Amygdala (tissue), 56 donors: ENCODE results near the gene LRRC40.
"Not testable (repeated sequence)": the region's sequence is repeated elsewhere in the genome, so short reads cannot be mapped to it uniquely, and the experiment has no call there.

Experiments used
- DNase-seq, 56 donors: peaks; one replicate each; lab custom pipeline; 2025; lab: John Stamatoyannopoulos, UW

The LRRC40 gene

DNA sequence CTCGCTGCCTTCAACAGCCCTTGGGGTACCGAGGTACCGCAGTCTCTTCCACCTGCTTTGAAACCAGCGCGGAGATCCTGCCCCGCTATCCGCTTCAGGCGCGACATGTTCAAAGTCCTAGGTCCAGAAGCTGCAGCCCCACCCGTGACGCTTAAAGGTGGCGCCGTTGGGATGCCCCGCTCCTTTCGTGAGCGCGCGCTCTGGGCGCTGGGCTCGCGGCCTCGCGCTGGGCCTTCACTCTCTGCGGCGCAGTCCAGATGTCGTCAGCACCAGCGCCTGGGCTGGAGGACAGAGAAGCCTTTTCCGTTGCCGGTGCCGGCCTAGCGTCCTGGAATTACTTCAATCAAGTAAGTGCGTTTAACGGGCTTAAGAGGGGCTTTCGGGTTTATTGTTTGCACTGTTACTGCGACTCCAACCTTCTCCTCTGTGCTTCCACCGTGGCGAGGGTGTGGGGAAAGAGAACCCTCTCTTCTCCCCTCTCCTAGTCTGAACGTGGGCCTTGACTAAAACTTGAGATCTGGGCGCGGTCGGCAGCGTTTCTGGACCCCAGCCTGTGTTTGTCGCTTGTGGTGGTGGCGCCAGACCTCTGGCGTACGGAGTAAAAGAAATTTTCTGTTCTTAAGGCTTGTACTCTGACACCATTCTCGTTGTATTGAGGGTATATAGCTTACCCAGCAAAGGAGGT, at the start of gene LRRC40:
Gene LRRC40, minus strand, starts transcription at position 146 of the 685 bp plus-strand sequence. Its CDS starts 39 bp downstream, at position 107.
- peak; percentile 57 to 98 (median 91) for DNase-seq

DNA sequence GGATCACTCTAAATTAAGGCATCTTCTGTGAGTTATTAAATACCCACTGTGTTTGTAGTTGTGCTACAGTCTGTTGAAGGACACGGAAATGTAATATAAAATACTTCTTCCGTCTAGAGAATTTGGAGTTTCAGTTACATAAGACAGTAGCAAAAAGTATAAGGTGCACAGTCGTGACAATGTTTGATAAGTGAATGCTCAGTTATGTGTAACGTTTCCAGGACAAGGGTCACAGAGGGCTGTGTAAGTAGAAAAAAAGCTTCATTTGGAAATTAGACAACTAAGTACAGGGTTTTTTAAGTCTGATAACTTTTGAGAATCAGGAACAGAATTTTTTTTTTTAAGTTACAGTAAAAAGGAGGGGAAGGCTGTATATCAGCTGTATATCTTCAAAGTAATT, 43.4 kb upstream of the LRRC40 start:
- no peak for DNase-seq

DNA sequence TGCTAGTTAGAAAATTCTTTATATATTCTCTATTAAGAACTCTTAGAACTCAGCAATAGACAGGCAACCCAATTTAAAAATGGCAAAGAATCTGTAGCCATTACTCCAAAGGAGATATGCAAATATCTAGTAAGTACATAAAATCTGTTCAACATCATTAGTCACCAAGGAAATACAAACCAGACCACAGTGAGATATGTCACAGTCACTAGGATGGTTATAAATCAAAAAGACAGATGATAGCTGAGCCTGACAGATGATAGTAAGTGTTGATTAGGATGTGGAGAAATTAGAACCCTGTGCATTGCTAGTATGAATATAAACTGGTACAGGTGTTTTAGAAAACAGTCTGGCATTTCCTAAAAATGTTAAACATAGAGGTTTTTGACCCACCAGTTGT, 42.4 kb upstream of the LRRC40 start:
- no peak for DNase-seq

DNA sequence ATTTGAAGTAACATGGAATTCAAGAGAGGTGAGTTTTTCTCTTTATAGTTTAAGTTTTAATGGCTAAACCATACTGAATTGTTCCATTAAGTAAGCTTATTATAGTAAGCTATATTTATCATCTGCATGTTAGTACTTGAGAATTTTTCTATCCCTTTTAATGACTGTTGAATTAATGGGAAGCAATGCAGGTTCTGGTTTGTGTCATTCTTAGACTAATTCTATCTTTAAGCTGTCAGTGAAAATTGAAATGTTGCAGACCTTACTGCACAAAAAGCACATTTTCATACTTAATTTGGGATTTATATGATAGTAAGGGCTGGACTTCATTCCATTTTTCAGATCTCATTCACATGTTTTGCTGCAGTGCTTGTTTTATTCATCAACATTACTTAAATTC, 41.7 kb upstream of the LRRC40 start:
- DNase-seq: no peak

DNA sequence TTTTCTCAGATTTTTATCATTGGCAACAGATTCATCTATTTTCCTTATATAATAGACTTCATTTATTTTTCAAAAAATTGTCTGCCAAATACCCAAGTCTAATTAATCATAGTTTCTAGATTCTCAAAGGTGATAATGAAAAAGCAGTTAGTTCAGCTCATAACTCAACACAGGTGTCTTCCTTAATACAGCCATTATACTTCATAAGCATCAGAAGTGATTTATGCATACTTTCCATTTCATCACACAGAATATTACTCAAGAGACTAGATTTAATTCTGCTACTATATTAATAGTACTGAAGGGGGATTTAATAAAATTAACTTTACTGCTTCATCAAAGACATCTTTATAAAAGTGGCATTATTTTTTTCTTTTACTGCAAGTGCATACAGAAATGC, 34.6 kb upstream of the LRRC40 start:
- no peak for DNase-seq

DNA sequence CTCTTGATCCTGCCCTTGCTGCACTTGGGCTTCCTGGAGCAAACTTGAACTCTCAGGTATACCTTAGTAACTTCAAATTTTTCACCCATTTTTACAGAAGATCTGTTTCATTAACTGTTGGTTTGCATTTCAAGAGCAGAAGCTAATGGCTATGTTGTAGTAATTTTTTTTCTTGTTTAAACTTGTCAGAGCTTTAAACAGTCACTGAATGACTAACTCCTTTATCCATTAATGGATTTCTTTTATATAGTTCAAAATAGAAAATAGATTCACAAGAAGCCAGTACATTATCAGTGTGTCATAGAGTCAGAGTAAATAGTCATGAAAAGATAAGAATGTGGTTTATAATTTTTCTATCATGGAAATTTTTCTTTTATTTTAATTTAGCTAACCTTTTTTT, 29.4 kb upstream of the LRRC40 start:
- DNase-seq: no peak

DNA sequence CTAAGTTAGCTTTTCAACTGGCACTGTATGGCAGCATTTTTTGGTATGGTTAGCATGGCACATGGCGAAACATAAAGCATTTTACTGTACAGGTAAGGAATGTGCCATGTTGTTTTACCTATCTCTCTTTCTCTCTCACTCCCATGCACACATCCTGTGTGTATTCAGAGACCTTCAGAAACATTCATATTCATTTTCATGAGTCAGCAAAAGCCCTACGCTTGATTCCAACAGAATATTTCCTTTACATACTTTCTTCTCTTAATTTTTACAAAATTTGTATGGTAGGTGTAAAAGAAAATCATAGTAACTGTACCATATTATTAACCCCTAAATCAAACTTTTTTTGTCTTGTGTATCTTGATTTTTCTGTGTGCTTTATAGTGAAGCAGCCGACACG, 26.1 kb upstream of the LRRC40 start:
- no peak for DNase-seq

DNA sequence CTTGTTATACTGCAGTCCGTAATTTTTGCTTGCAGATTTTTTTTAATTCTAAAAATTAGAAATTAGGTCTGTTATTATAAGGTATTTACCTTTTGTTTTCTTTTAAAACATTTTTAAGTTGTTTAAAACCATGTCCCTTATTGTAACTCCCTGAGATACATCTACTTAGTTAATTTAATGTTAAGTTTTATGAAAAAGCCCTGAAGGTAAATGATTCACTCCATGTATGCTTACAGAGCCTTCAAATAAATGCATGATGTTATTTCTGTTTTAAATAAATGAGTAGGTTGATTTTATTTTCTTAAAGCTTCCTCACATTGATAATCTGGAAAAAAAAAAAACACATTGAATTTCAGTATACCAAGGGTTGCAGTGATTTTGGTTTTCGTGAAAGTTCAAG, 23.3 kb upstream of the LRRC40 start:
- no peak for DNase-seq

DNA sequence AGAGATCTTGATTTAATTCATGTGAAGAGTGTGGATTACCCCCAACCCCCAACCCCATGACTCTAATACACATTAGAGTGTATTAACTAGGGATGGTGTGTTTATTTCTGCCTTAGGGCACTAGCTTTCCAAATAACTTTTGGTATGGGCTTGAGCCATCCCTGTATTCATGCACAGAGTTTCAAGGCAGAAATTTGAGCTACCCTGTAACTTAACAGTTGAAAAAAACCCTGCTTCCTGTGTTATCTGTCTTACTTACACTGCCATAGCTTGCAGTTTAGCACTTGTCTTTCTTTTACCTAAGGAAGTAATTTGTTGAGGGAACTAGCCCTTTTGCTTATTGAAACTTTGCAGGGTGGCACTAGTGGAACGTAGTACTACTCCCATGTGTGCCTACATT, 22.1 kb upstream of the LRRC40 start:
- DNase-seq: no peak

DNA sequence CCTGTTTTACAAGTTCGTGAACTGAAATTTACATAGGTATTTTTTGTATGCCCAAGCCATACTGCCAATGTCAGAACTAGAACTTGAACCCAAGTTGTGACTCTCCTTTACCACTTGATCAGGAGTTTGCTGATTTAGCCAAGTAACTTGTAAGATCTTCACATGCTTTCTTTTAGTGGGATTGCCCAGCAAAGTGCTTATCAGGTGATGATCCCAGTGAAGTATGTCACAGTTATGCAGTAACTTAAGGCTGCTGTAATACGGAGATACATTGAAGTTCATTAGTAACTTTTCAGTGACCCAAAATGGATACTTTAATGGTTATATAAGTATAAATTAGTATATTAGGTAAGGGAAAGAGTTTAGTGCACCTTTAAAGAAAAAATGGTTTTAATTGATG, 19.6 kb upstream of the LRRC40 start:
- DNase-seq: no peak

DNA sequence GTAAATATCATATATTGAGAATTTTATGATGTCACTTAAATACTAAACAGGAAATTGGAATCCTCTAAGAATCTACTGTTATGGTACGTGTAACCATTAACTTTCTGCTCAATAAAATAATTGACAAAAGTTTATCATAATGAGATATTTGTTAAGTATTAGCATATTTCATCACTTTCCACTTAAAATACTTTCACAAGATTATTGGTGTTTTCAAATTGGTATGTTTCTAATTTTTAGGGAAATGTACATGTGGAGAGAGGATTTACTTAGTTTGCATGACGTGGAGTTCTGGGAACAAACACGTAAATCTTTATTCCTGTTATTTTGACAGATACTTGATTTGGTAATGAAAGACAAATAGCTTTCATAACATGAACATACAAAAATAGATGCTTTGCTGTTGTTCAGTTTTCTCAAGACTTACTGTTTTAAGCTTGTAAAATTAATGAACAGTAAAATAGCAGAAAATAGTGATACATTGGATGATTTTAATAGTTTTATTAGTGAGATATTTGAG, 17.4 kb upstream of the LRRC40 start:
- no peak for DNase-seq

DNA sequence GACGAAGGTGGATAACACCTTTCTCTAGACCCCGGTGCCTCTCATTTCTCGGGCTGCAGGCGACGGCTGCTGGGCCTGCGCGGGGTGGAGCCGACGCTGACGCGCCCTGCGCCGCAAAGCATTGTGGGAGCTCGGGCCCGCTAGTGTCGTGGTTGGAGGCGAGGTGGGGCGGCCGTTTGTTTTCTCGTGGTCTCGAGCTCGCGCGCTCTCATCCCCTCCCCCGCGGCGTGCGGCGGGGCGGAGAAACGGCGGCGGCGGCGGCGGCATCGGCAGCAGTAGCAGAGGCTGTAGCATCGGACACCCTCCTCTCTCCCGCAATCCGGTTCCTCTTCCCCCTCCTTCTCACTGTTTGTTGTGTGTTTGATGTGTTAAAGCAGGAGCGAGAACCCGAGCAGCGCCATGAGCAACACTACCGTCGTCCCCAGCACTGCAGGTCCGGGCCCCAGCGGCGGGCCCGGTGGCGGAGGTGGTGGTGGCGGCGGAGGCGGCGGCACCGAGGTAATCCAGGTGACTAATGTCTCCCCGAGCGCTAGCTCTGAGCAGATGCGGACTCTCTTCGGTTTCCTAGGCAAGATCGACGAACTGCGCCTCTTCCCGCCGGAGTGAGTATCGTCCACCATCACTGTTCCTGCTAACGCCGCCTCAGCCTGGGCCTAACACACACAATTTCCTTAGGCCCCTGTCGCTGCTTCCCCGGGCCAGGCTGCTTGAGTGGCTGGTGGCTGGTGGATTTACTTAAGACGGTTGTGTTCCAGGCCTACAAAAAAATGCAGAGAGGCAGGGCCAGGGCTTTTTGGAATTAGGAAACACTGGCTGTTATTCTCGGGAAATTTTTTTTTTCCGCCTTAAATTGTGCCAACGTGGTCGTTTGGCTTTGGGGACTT, 16.1 kb upstream of the LRRC40 start, which contains the start of gene SRSF11:
Gene SRSF11, plus strand, starts transcription at position 143 of the 884 bp plus-strand sequence. Its CDS starts 257 bp downstream, at position 400.
- DNase-seq: peak; percentile 56 to 97 (median 90)

DNA sequence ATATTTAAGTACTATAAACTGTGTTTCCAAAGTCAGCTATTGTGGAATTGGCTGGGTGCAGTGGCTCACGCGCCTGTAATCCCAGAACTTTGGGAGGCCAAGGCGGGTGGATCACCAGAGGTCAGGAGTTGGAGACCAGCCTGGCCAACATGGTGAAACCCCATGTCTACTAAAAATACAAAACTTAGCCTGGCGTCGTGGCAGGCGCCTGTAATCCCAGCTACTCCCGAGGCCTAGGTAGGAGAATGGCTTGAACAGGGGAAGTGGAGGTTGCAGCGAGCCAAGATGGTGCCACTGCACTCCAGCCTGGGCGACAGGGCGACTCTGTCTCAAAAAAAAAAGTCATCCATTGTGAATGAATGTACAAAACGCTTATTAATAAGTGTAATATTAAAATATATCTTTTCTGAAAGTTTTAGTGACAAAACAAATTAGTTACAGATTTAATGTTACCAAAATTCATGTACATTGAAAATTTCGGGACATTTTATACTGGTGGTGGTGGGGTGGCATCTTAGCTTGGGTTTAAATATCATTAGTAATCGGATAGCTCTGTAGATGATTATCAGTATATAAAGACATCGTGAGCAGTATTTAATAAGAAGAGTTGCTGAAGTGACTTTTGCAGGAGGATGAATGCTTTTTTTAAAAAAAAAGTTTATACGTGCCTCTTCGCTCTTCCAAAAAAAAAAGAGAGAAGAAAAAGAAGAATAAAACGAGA, 15.3 kb upstream of the LRRC40 start:
- DNase-seq: peak in 1 of 56 donors; percentile 3

DNA sequence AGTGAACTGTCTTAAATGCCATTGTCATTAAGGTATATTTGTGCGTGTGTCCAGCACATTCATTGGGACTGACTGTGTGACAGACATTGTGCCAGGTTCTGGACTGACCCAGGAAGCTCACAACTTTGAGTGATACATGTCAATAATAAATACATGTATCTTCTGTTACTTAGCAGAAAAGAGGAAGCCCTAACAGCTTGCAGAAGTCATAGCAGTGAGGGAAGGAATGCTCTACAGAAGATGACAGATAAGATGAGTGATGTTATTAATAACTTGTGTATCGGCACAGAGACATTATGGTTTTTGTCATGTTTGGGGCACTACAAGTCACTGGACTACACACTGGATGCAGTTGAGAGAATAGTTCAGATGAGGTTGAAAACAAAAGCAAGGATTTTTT, 14.6 kb upstream of the LRRC40 start:
- no peak for DNase-seq

DNA sequence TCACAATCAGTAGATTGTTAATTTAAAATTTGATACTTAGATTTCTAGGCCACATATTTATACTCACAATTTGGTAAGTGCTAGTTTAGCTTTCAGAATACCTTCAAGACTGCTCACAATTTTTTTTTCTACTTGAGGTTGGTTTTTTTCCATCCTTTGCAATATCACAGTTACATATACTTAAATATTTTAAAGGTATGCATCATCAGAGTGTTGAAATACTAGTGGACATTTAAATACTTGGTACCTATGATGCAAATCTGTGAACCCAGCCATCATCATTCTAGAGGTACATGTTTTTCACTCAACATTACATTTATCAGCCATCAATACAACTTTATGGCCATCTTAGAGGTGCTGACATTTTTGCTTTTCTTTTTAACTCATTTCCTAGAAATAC, 6.2 kb upstream of the LRRC40 start:
- DNase-seq: no peak

DNA sequence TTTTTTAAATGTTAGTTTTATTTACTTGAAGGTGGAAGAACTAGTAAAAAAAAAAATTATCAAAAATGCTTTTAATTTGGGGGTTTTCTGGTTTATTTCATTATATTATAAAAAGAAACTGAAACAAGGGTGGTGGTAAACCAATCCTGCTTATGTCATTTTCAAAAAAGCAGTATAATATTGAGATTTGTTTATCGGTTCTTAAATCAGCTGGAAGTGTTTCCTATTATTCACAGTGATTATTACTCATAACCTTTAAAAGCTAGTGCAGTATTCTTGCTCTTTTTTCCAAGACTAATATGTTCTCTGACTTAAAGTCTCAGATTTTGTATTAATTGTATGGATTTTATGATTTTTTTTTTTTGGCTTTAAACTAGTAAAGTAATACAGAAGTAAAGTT, 5.4 kb upstream of the LRRC40 start:
- DNase-seq: no peak

DNA sequence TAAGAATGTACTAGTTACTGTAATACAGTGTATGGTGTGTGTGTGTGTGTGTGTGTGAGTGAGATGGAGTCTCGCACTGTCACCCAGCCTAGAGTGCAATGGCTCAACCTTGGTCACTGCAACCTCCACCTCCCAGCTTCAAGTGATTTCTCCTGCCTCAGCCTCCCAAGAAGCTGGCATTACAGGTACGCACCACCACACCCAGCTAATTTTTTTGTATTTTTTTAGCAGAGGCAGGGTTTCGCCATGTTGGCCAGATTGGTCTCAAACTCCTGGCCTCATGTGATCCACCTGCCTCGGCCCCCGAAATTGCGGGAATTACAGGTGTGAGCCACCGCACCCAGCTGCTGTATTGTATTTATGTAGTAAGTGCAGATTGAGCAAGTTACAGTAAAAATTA, 2.9 kb upstream of the LRRC40 start:
- no peak for DNase-seq

DNA sequence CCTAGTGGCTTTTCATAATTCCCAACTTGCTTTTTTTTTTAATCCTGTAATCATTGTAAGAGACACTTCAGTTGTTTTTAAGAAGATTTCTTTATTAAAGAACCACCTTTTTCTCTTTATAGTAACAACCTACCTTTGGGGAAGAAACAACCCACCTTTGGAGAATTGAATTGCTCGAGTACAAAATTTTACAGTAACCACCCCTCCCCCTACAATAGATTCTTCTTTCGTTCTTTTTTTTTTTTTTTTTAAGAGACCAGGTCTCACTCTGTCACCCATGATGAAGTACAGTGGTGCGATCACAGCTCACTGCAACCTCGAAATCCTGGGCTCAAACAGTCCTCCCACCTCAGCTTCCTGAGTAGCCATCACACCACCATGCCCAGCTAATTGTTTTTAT, 2.1 kb upstream of the LRRC40 start:
- no peak for DNase-seq

DNA sequence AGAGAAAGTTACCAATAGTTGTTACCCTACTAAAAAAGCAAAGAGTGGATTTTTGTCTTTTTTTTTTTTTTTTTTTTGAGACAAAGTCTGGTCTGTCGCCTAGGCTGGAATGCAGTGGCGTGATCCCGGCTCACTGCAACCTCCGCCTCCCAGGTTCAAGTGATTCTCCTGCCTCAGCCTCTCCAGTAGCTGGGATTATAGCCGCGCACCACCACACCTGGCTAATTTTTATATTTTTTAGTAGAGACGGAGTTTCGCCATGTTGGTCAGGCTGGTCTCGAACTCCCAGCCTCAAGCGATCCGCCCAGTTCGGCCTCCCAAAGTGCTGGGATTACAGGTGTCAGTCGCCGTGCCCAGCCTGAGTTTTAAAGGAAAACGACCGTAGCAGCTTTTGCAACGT, 1.5 kb upstream of the LRRC40 start:
- DNase-seq: not testable (repeated sequence)

DNA sequence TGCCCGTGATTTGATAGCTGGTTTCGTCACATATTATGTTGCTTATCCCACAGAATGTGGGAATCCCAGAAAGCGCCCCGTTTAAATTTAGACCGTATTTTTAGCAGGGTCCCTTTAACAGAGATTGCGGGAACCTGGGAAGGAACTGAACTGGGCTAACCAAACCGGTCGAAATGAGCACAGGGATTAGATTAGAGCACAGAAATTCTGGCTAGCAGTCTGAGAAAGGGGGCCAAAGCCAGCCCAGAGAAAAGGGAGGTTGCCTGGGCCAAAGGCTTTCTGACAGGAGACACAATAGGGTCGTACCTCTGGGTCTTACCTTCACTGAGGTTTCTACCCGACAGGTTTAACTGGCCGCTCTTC, 327 bp downstream of the LRRC40 start:
- peak in 1 of 56 donors; percentile 42 for DNase-seq

DNA sequence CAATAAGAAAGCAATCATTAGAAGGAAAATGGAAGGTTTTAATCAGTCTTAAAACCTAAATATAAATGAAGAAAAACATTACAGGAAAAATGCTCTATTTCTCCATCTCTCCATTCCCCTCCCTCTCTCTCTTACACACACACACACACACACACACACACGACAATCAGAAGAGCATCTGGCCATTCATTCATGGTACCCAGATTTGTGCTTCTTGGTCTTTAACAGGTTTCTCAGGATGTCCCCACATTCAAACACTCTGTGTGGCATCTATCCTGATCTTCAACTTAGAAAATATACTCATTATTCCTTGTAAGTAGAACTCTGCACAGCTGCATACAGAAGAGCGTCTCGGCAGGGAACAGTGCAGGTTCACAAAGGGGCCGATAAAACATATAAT, 779 bp downstream of the LRRC40 start:
- DNase-seq: no peak
